ENCODE measurements around the gene SLC31A2. TPM values are rescaled to one million over a fixed set of nuclear protein-coding genes. Genes with fewer than 3 reads are reported as not detected.

Gene SLC31A2
- total RNA-seq, 1 donor from 2014 or later, result 7.1 TPM

- Histone ChIP-seq H3K27me3 (ENCODE audit: insufficient read depth, low read length) (no peaks in the 10 kb centered on the region), H3K36me3 (ENCODE audit: insufficient read depth, low read length) (peaks cover 50% of the 10 kb centered on the region), H3K4me1 (ENCODE audit: insufficient read depth, low read length) (peaks cover 10% of the 10 kb centered on the region), H3K4me2 (ENCODE audit: low read length) (no peak overlapping the region), H4K20me1 (ENCODE audit: insufficient read depth, low read length) (no peaks in the 10 kb centered on the region), H3K79me2 (ENCODE audit: insufficient read depth, low read length) (no peaks in the 10 kb centered on the region), H3K9me3 (ENCODE audit: insufficient read depth, low read depth, low read length) (no peaks in the 10 kb centered on the region), H3K27ac (ENCODE audit: low read depth, low read length) (no peak overlapping the region), H3K4me3 (ENCODE audit: insufficient read depth, low read depth, low read length) (no peak overlapping the region), H2AFZ (ENCODE audit: low read depth, low read length) (no peak overlapping the region), H3K9ac (ENCODE audit: low read length) (no peak overlapping the region)
- no peaks in the 10 kb centered on the region for H3K27me3 Mint-ChIP-seq (ENCODE audit: low read depth, unreplicated experiment)
- no peaks in the 10 kb centered on the region for H3K9me3 Mint-ChIP-seq (ENCODE audit: unreplicated experiment)
- H3K36me3 Mint-ChIP-seq (ENCODE audit: low read depth, unreplicated experiment), result peaks cover 17% of the 10 kb centered on the region
- DNase-seq (ENCODE audit: low read depth) (no peak), FAIRE-seq (no peak)
- H3K27ac Mint-ChIP-seq (ENCODE audit: unreplicated experiment), result no peak overlapping the region
- TF ChIP-seq CTCF (IDR thresholded peaks at IDR 0.05; ENCODE audit: insufficient read depth, low read depth, low read length) (no peak), EZH2 (IDR thresholded peaks at IDR 0.05; ENCODE audit: insufficient read depth, low read length) (no peak)
- no peak overlapping the region for H3K4me3 Mint-ChIP-seq (ENCODE audit: unreplicated experiment)
- peaks cover 16% of the 10 kb centered on the region for H3K4me1 Mint-ChIP-seq (ENCODE audit: low read depth, unreplicated experiment)
Measured at GRCh38 chr9:113186137-113186755, 35.4 kb downstream of the SLC31A2 start.

- H3K27ac Mint-ChIP-seq (ENCODE audit: unreplicated experiment), result peak overlapping the region; percentile 92
- H3K27me3 ChIP-seq (ENCODE audit: insufficient read depth, low read length), result no peaks in the 10 kb centered on the region
- H3K9me3 Mint-ChIP-seq (ENCODE audit: unreplicated experiment), result no peaks in the 10 kb centered on the region
- no peaks in the 10 kb centered on the region for H4K20me1 ChIP-seq (ENCODE audit: insufficient read depth, low read length)
- H3K79me2 ChIP-seq (ENCODE audit: insufficient read depth, low read length), result no peaks in the 10 kb centered on the region
- peak overlapping the region; percentile 74 for H3K4me2 ChIP-seq (ENCODE audit: low read length)
- FAIRE-seq (peak; percentile 89), DNase-seq (ENCODE audit: low read depth) (peak; percentile 91)
- TF ChIP-seq EZH2 (IDR thresholded peaks at IDR 0.05; ENCODE audit: insufficient read depth, low read length) (no peak), CTCF (IDR thresholded peaks at IDR 0.05; ENCODE audit: insufficient read depth, low read depth, low read length) (no peak)
- peak overlapping the region; percentile 39 for H3K4me3 ChIP-seq (ENCODE audit: insufficient read depth, low read depth, low read length)
- H3K4me1 Mint-ChIP-seq (ENCODE audit: low read depth, unreplicated experiment), result peaks cover 16% of the 10 kb centered on the region
- H3K27ac ChIP-seq (ENCODE audit: low read depth, low read length), result peak overlapping the region; percentile 73
- H3K4me3 Mint-ChIP-seq (ENCODE audit: unreplicated experiment), result peak overlapping the region; percentile 20
- peak overlapping the region; percentile 41 for H2AFZ ChIP-seq (ENCODE audit: low read depth, low read length)
- H3K36me3 ChIP-seq (ENCODE audit: insufficient read depth, low read length), result peaks cover 37% of the 10 kb centered on the region
- peaks cover 12% of the 10 kb centered on the region for H3K36me3 Mint-ChIP-seq (ENCODE audit: low read depth, unreplicated experiment)
- no peaks in the 10 kb centered on the region for H3K27me3 Mint-ChIP-seq (ENCODE audit: low read depth, unreplicated experiment)
- peak overlapping the region; percentile 42 for H3K9ac ChIP-seq (ENCODE audit: low read length)
- no peaks in the 10 kb centered on the region for H3K9me3 ChIP-seq (ENCODE audit: insufficient read depth, low read depth, low read length)
- peaks cover 10% of the 10 kb centered on the region for H3K4me1 ChIP-seq (ENCODE audit: insufficient read depth, low read length)
Measured at GRCh38 chr9:113187929-113188595, 37.3 kb downstream of the SLC31A2 start.

GRCh38 chr9:113192455-113192854 is 41.6 kb downstream of the SLC31A2 start:
- Mint-ChIP-seq H3K4me1 (ENCODE audit: low read depth, unreplicated experiment) (peaks cover 14% of the 10 kb centered on the region), H3K9me3 (ENCODE audit: unreplicated experiment) (no peaks in the 10 kb centered on the region), H3K27ac (ENCODE audit: unreplicated experiment) (no peak overlapping the region), H3K36me3 (ENCODE audit: low read depth, unreplicated experiment) (peaks cover 11% of the 10 kb centered on the region), H3K27me3 (ENCODE audit: low read depth, unreplicated experiment) (no peaks in the 10 kb centered on the region), H3K4me3 (ENCODE audit: unreplicated experiment) (no peak overlapping the region)
- peaks cover 10% of the 10 kb centered on the region for H3K4me1 ChIP-seq (ENCODE audit: insufficient read depth, low read length)
- H3K4me2 ChIP-seq (ENCODE audit: low read length), result no peak overlapping the region
- H3K27me3 ChIP-seq (ENCODE audit: insufficient read depth, low read length), result no peaks in the 10 kb centered on the region
- no peak overlapping the region for H3K4me3 ChIP-seq (ENCODE audit: insufficient read depth, low read depth, low read length)
- TF ChIP-seq EZH2 (IDR thresholded peaks at IDR 0.05; ENCODE audit: insufficient read depth, low read length) (no peak), CTCF (IDR thresholded peaks at IDR 0.05; ENCODE audit: insufficient read depth, low read depth, low read length) (no peak)
- H4K20me1 ChIP-seq (ENCODE audit: insufficient read depth, low read length), result peaks cover 3% of the 10 kb centered on the region
- no peaks in the 10 kb centered on the region for H3K79me2 ChIP-seq (ENCODE audit: insufficient read depth, low read length)
- no peak overlapping the region for H3K9ac ChIP-seq (ENCODE audit: low read length)
- H2AFZ ChIP-seq (ENCODE audit: low read depth, low read length), result no peak overlapping the region
- DNase-seq (ENCODE audit: low read depth) (no peak), FAIRE-seq (no peak)
- peaks cover 14% of the 10 kb centered on the region for H3K36me3 ChIP-seq (ENCODE audit: insufficient read depth, low read length)
- no peak overlapping the region for H3K27ac ChIP-seq (ENCODE audit: low read depth, low read length)
- H3K9me3 ChIP-seq (ENCODE audit: insufficient read depth, low read depth, low read length), result no peaks in the 10 kb centered on the region

Measured in astrocyte (in vitro differentiated cells and primary cell).